Measurements from ENCODE around the gene RNASE11.
"Not testable (repeated sequence)": the region's sequence is repeated elsewhere in the genome, so short reads cannot be mapped to it uniquely, and the experiment has no call there.

The RNASE11 gene

GRCh38 chr14:20583908-20584307 is 3.9 kb downstream of the RNASE11 start:
- no peak for DNase-seq (ENCODE audit: low spot score)
- TF ChIP-seq, protein P1, sequence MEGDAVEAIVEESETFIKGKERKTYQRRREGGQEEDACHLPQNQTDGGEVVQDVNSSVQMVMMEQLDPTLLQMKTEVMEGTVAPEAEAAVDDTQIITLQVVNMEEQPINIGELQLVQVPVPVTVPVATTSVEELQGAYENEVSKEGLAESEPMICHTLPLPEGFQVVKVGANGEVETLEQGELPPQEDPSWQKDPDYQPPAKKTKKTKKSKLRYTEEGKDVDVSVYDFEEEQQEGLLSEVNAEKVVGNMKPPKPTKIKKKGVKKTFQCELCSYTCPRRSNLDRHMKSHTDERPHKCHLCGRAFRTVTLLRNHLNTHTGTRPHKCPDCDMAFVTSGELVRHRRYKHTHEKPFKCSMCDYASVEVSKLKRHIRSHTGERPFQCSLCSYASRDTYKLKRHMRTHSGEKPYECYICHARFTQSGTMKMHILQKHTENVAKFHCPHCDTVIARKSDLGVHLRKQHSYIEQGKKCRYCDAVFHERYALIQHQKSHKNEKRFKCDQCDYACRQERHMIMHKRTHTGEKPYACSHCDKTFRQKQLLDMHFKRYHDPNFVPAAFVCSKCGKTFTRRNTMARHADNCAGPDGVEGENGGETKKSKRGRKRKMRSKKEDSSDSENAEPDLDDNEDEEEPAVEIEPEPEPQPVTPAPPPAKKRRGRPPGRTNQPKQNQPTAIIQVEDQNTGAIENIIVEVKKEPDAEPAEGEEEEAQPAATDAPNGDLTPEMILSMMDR (IDR thresholded peaks at IDR 0.05; ENCODE audit: extremely low read depth, insufficient read depth, missing control alignments) = no peak
- in situ Hi-C loops (cut with MboI; ENCODE audit: low pct_unique_long_range_greater_than_20kb, low sequenced_read_pairs, unreplicated experiment) = no loop called here

GRCh38 chr14:20583142-20583541 is 4.7 kb downstream of the RNASE11 start:
- TF ChIP-seq, protein P1 (IDR thresholded peaks at IDR 0.05; ENCODE audit: extremely low read depth, insufficient read depth, missing control alignments) = no peak
- in situ Hi-C loops (cut with MboI; ENCODE audit: low pct_unique_long_range_greater_than_20kb, low sequenced_read_pairs, unreplicated experiment) = no loop called here
- DNase-seq (ENCODE audit: low spot score) = no peak

DNA sequence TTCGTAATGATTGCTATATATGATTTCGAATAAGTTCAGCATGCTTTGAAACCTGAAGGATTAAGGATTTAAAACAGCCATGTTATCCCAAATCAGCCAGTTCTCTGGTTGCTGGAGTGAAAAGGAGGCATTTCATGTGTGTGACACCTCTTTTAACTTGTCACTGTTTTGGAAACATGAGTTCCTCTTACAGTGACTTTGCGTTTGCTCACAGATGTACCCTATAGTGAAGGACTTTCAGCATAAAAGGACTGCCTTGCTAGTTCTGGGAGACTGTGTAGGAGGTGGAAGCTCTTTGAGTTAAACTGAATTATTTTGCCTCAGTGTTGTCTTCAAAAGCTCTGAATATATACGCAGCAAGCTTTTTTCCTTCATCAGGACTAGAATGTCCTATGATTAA is 7.6 kb downstream of the RNASE11 start:
- TF ChIP-seq, protein P1 (IDR thresholded peaks at IDR 0.05; ENCODE audit: extremely low read depth, insufficient read depth, missing control alignments) = no peak
- in situ Hi-C loops (cut with MboI; ENCODE audit: low pct_unique_long_range_greater_than_20kb, low sequenced_read_pairs, unreplicated experiment) = no loop called here
- DNase-seq (ENCODE audit: low spot score) = no peak

GRCh38 chr14:20578784-20579502 is 8.9 kb downstream of the RNASE11 start:
- no peak for DNase-seq (ENCODE audit: low spot score)
- in situ Hi-C loops (cut with MboI; ENCODE audit: low pct_unique_long_range_greater_than_20kb, low sequenced_read_pairs, unreplicated experiment) = no loop called here

GRCh38 chr14:20578325-20578724 is 9.5 kb downstream of the RNASE11 start:
- DNase-seq (ENCODE audit: low spot score) = no peak
- TF ChIP-seq, protein P1 (IDR thresholded peaks at IDR 0.05; ENCODE audit: extremely low read depth, insufficient read depth, missing control alignments) = no peak
- in situ Hi-C loops (cut with MboI; ENCODE audit: low pct_unique_long_range_greater_than_20kb, low sequenced_read_pairs, unreplicated experiment) = no loop called here

More at GRCh38 chr14:20578784-20579502, 8.9 kb downstream of the RNASE11 start:
- TF ChIP-seq, protein P1 (IDR thresholded peaks at IDR 0.05; ENCODE audit: extremely low read depth, insufficient read depth, missing control alignments) = no peak

DNA sequence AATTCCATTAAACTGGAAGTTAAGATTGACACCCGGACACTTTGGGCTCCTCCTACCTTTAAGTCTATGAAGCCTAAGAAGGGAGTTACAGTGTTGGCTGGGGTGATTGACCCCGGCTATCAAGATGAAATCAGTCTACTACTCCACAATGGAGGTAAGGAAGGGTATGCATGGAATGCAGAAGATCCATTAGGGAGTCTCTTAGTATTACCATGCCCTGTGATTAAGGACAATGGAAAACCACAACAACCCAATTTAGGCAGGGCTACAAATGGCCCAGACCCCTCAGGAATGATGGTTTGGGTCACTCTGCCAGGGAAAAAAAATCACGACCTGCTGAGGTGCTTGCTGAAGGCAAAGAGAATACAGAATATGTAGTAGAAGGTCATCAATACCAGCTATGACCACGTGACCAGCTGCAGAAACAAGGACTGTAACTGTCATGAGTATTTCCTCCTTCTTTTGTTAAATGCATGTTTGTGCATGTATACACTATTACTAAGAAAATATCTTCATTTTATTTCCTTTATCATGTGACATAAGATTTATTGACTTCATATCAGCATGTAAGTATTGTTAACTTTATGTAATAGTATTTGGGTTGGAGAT is 15.3 kb downstream of the RNASE11 start:
- in situ Hi-C loops (cut with MboI; ENCODE audit: low pct_unique_long_range_greater_than_20kb, low sequenced_read_pairs, unreplicated experiment); DNase-seq (ENCODE audit: low spot score): not testable (repeated sequence)

- DNase-seq (ENCODE audit: low spot score); in situ Hi-C loops (cut with MboI; ENCODE audit: low pct_unique_long_range_greater_than_20kb, low sequenced_read_pairs, unreplicated experiment): not testable (repeated sequence)
These were observed 17.1 kb downstream of the RNASE11 start for GRCh38 chr14:20570720-20571119.

DNA sequence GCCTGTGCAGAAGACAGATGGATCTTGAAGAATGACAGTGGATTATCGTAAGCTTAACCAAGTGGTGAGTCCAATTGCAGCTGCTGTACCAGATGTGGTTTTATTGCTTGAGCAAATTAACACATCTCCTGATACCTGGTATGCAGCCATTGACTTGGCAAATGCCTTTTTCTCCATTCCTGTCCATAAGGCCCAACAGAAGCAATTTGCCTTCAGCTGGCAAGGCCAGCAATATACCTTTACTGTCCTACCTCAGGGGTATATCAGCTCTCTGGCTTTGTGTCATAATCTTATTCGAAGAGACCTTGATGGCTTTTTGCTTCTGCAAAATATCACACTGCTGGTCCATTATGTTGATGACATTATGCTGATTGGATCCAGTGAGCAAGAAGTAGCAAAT is 17.9 kb downstream of the RNASE11 start:
- in situ Hi-C loops (cut with MboI; ENCODE audit: low pct_unique_long_range_greater_than_20kb, low sequenced_read_pairs, unreplicated experiment); DNase-seq (ENCODE audit: low spot score): not testable (repeated sequence)

Measured in GM13977 (cell line).